Lower lobe of right lung (tissue), 2 donors: ENCODE measurements around the gene MTG1. TPM values are rescaled to one million over a fixed set of nuclear protein-coding genes. Genes with fewer than 3 reads are reported as not detected.

Source experiments
- ATAC-seq, 2 donors: fragments of 200-7000 bp; cut with Tn5 transposase; one replicate each; pipeline ENCODE4 v1.9.1; 2020 to 2022; ENCODE audit warnings: mild to moderate bottlenecking in 2 of 2, moderate library complexity in 2 of 2
- DNase-seq: peaks from one replicate; pipeline ENCODE4 v3.0.0-alpha.2; 2020
- H3K27ac ChIP-seq: fragments of 200-600 bp; one replicate; pipeline ENCODE4 v1.8.0; 2022
- H3K27me3 ChIP-seq: fragments of 200-600 bp; one replicate; pipeline ENCODE4 v1.8.0; 2022; ENCODE audit warnings: low read depth
- H3K36me3 ChIP-seq: fragments of 200-600 bp; one replicate; pipeline ENCODE4 v1.8.0; 2022; ENCODE audit warnings: mild to moderate bottlenecking
- H3K4me1 ChIP-seq: fragments of 200-600 bp; one replicate; pipeline ENCODE4 v1.8.0; 2022
- H3K4me3 ChIP-seq: fragments of 200-600 bp; one replicate; pipeline ENCODE4 v1.8.0; 2022; ENCODE audit warnings: mild to moderate bottlenecking
- H3K9me3 ChIP-seq: fragments of 200-600 bp; one replicate; pipeline ENCODE4 v1.8.0; 2022
- intact Hi-C: fragments of 100-400 bp; cut with DNase I; formaldehyde crosslinking; loops from one replicate; pipeline ENCODE4 v1.11.0; 2022
- total RNA-seq: library from RNA; stranded (reverse); fragmentation: NEBNext Ultra II Directional; extraction: Animal tissue kit (Norgen Biotek cat#: 25700); gene quantifications from one replicate; pipeline ENCODE4 v1.2.1, GENCODE V29; 2021
- TF ChIP-seq, protein P1 (sequence below): fragments of 200-600 bp; IDR thresholded peaks from one replicate; pipeline ENCODE4 v1.8.0; 2022; ENCODE audit warnings: antibody characterized with exemption, mild to moderate bottlenecking
- donor health status: DM: no; HTN: yes; CAD: no; lungs with severe emphysema.

MTG1 gene
- total RNA-seq, 1 donor from 2014 or later = 41.7 TPM

- TF ChIP-seq, protein P1, sequence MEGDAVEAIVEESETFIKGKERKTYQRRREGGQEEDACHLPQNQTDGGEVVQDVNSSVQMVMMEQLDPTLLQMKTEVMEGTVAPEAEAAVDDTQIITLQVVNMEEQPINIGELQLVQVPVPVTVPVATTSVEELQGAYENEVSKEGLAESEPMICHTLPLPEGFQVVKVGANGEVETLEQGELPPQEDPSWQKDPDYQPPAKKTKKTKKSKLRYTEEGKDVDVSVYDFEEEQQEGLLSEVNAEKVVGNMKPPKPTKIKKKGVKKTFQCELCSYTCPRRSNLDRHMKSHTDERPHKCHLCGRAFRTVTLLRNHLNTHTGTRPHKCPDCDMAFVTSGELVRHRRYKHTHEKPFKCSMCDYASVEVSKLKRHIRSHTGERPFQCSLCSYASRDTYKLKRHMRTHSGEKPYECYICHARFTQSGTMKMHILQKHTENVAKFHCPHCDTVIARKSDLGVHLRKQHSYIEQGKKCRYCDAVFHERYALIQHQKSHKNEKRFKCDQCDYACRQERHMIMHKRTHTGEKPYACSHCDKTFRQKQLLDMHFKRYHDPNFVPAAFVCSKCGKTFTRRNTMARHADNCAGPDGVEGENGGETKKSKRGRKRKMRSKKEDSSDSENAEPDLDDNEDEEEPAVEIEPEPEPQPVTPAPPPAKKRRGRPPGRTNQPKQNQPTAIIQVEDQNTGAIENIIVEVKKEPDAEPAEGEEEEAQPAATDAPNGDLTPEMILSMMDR = no peak
- Histone ChIP-seq H3K27me3 (no peaks in the 10 kb centered on the region), H3K9me3 (no peaks in the 10 kb centered on the region), H3K36me3 (peaks cover 42% of the 10 kb centered on the region), H3K4me3 (no peak overlapping the region), H3K4me1 (peaks cover 12% of the 10 kb centered on the region), H3K27ac (no peak overlapping the region)
- no peak for ATAC-seq
- no peak for DNase-seq
- intact Hi-C loops = no loop called here
These were observed 32.7 kb upstream of the MTG1 start for GRCh38 chr10:133361227-133361626.

DNA sequence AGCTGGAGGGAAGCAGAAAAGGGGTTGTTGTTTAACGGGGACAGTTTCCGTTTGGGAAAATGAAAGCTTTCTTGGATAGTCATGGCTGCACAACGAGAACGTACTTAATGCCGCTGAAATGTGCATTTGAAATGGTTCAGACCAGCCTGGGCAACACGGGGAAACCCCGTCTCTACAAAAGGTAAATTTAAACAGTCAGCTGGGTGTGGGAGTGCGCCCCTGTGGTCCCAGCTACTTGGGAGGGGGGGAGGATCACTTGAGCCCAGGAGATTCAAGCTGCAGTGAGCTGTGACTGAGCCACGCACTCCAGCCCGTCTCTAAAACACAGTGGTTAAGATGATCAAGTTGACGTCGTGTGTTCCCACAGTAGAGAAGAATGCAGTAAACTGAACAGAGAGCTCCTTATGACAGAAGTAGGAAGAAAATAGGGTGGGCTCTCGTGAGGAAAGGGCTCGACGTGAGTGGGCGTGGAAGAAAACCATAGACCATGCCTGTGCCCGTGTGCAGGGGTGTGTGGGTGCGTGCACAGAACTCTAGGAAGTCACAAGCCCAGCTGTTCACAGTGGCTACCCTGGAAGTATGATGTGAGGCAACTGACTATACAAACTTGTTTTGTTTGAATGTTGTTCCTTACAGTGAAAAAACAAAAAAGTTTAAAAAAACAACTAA lies 32.0 kb upstream of the MTG1 start:
- no peak overlapping the region for H3K4me3 ChIP-seq
- intact Hi-C loops = no loop called here
- H3K9me3 ChIP-seq = no peaks in the 10 kb centered on the region
- no peak overlapping the region for H3K27ac ChIP-seq
- H3K4me1 ChIP-seq = peaks cover 6% of the 10 kb centered on the region
- TF ChIP-seq, protein P1 = no peak
- H3K36me3 ChIP-seq = peaks cover 49% of the 10 kb centered on the region
- ATAC-seq = no peak
- no peak for DNase-seq
- no peaks in the 10 kb centered on the region for H3K27me3 ChIP-seq

DNA sequence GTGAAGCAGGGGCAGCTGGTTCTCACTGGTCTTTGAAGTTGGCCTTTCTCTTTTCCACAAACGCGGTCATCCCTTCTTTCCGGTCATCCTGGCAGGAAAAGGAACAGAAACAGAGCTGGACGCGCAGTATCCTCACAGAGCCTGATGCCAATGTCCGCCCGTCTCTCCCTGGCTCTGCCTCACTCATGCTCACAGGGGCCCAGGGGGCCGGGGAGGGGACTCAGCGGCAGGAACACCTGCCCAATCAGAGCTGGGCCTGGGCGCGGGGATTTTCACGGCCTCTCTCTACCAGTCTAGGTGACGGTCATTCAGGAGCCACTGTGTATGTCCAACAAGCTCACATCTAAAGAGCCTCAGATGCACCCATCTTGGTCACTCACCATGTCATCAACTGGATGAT lies 31.1 kb upstream of the MTG1 start:
- TF ChIP-seq, protein P1 = no peak
- Histone ChIP-seq H3K27ac (no peak overlapping the region), H3K4me1 (no peaks in the 10 kb centered on the region), H3K9me3 (no peaks in the 10 kb centered on the region), H3K27me3 (no peaks in the 10 kb centered on the region), H3K4me3 (no peak overlapping the region), H3K36me3 (peaks cover 58% of the 10 kb centered on the region)
- no peak for DNase-seq
- intact Hi-C loops = no loop called here
- ATAC-seq = no peak

DNA sequence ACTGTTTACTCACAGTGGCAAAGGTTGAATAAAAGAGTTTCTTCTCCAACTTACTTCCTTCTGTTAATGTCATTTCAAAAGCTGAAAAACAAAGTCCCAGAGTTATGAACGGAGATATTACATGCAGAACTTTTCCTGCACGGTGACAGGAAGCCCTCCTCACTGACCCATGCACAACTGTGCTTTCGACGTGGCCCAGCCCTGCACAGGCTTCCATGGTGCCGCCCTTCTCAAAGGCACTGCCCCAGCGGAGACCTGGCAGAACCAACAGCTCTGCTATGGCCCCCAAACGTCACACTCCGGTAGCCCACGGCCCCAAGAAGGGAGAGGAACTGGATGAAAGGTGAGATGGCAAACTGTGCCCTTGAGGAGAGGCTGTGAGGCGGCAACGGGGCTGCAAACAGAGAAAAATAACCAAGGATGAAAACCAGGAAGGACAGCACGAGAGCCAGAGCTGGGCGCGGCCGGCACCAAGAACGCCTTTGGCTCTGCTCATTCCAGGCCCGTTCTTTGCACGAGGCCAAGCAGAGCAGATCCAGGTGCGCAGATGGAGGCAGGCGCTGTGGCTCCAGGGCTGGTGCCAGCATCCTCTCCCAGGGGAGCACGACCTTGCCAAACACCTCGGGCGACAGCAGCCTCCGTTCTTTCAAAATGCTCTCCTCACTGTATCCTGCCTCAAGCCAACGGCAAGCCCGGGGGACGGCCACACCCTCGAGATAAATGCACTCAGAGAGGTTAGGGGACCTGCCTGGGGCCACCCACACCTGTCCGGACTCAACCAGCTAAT lies 29.1 kb upstream of the MTG1 start:
- no peaks in the 10 kb centered on the region for H3K4me1 ChIP-seq
- H3K4me3 ChIP-seq = no peak overlapping the region
- intact Hi-C loops = no loop called here
- H3K36me3 ChIP-seq = peaks cover 78% of the 10 kb centered on the region
- TF ChIP-seq, protein P1 = no peak
- H3K27me3 ChIP-seq = no peaks in the 10 kb centered on the region
- H3K9me3 ChIP-seq = no peaks in the 10 kb centered on the region
- no peak for ATAC-seq
- H3K27ac ChIP-seq = no peak overlapping the region
- no peak for DNase-seq

DNA sequence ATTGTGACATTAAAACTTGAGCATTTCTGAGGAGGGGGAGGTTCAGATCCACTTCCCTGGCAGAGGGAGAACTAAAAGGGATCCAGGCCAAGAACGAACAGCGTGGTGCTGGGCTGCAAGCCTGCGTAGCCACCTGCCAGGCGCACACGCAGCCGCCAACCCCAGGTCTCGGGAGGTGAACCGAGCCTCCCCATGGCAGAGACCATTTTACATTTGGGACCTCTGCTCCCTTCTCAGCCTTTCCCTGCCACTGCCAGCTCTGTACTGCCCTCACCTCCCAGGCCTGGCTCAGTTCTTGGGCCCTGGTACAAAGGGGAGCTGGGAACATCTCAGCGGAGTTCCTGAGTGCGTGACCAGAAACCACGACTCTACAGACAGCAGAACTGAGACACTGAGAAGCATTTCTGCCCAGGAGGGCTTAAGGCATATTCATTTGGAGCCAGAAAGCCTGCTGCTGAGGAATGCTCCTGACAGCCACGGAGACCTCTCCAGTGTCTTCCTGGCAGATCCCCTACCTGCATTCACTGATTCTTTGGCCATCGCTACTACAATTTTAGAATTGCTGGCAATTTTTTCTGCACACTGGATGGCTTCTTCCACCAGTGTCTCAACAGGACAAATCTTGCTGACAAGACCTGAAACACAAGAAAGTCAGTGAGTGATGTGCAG lies 28.4 kb upstream of the MTG1 start:
- peaks cover 86% of the 10 kb centered on the region for H3K36me3 ChIP-seq
- TF ChIP-seq, protein P1 = no peak
- DNase-seq (no peak), ATAC-seq (no peak)
- no peaks in the 10 kb centered on the region for H3K9me3 ChIP-seq
- H3K27ac ChIP-seq = no peak overlapping the region
- intact Hi-C loops = no loop called here
- H3K27me3 ChIP-seq = no peaks in the 10 kb centered on the region
- no peaks in the 10 kb centered on the region for H3K4me1 ChIP-seq
- no peak overlapping the region for H3K4me3 ChIP-seq
